Activated naive CD8-positive, alpha-beta T cell treated with anti-CD3 and anti-CD28 coated beads, Interleukin-2, amount 50 U/mL, for 24 hours (primary cell): ENCODE data around the gene DDX47.
"Not testable (repeated sequence)": the region's sequence is repeated elsewhere in the genome, so short reads cannot be mapped to it uniquely, and the experiment has no call there.

Source experiments
- ATAC-seq: fragments of 150-1000 bp; cut with Tn5 transposase; one replicate; pipeline ENCODE4 v1.10.0; 2021
- DNase-seq: peaks from one replicate; pipeline ENCODE4 v3.0.0; 2021
- H3K27ac Mint-ChIP-seq: one replicate; pipeline ENCODE4 v1.8.0; 2021; ENCODE audit warnings: mild to moderate bottlenecking, mixed read lengths
- H3K27me3 Mint-ChIP-seq: one replicate; pipeline ENCODE4 v1.8.0; 2021; ENCODE audit warnings: mixed read lengths
- H3K36me3 Mint-ChIP-seq: one replicate; pipeline ENCODE4 v1.8.0; 2021; ENCODE audit warnings: low read depth, mixed read lengths
- H3K4me1 Mint-ChIP-seq: one replicate; pipeline ENCODE4 v1.8.0; 2021; ENCODE audit warnings: mixed read lengths
- H3K4me3 Mint-ChIP-seq: one replicate; pipeline ENCODE4 v1.8.0; 2021; ENCODE audit warnings: mild to moderate bottlenecking, moderate library complexity, mixed read lengths
- H3K9me3 Mint-ChIP-seq: one replicate; pipeline ENCODE4 v1.8.0; 2021; ENCODE audit warnings: mixed read lengths

Gene DDX47

DNA sequence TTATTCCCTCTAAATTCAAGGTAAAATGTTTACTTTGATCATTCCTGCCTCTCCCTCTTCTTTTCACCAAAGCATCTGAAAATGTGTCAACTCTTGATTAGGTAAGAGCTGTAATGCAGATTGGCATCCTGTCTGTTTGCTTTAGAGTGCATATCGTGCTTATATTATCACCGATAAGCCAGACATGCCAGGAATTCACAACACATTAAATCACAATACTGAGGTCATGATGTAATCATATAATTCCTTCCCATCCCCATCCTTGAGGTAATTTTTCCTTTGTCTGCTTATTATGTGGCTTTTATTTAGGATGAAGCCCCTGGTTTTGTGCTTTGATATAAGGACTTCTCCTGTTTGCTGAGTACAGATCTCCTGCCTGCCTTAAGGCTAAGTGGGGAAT is 10.2 kb downstream of the DDX47 start:
- H3K9me3 Mint-ChIP-seq, result no peaks in the 10 kb centered on the region
- no peak overlapping the region for H3K4me3 Mint-ChIP-seq
- no peaks in the 10 kb centered on the region for H3K27me3 Mint-ChIP-seq
- no peak overlapping the region for H3K27ac Mint-ChIP-seq
- peaks cover 13% of the 10 kb centered on the region for H3K4me1 Mint-ChIP-seq
- ATAC-seq (no peak), DNase-seq (no peak)
- H3K36me3 Mint-ChIP-seq, result peaks cover 63% of the 10 kb centered on the region

DNA sequence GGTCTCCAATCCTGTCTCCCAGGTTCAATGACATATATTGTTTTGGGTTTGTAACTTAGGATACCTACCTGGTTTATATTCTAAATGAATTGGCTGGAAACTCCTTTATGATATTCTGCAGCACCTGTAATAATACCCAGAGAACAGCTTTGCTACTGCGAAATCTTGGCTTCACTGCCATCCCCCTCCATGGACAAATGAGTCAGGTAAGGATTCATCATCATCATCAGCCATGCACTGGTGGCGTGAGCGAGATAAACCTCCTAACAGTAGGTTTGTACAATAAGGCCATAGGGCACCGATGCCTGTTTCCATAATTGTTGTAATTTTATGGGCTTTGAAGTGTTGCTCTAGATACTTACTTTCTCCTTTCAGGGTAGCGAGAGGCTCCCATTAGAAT is 10.7 kb downstream of the DDX47 start:
- H3K4me1 Mint-ChIP-seq, result peaks cover 8% of the 10 kb centered on the region
- ATAC-seq (no peak), DNase-seq (no peak)
- H3K4me3 Mint-ChIP-seq, result no peak overlapping the region
- H3K27ac Mint-ChIP-seq, result no peak overlapping the region
- H3K27me3 Mint-ChIP-seq, result no peaks in the 10 kb centered on the region
- H3K9me3 Mint-ChIP-seq, result no peaks in the 10 kb centered on the region
- H3K36me3 Mint-ChIP-seq, result peaks cover 62% of the 10 kb centered on the region

DNA sequence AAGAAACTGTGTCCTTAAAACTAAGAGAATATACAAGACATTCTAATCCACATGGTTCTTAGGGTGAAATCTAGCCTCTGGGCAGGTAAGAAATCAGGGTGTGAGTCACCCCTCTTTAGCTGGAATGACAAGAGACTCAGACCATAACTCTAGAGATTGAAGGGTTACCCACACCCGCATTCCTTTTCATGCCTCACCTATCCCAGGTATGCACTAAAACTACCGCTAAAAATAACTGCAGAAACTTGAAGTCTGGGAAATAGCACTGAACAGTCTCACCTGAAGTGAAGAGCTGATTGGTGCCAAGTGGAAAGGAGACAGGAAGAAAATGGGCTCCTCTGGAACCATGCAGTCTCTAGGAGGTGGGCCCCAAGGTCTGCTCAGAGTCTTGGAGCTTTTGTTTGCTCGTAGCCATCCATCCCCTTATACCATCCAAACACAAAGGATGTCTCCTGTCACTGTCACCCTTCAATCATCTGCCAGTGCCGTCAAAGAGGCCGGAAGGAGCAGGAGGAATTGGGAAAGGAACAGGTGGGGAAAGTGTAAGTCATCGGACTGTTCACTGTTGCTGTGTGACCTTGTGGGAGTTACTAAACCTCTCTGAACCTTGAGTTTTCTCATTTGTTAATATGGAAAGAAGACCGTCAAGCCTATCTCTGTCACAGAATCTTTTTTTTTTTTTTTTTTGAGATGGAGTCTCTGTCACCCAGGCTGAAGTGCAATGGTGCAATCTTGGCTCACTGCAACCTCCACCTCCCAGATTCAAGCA is 22.4 kb downstream of the DDX47 start:
- DNase-seq (no peak), ATAC-seq (no peak)
- no peaks in the 10 kb centered on the region for H3K27me3 Mint-ChIP-seq
- peaks cover 21% of the 10 kb centered on the region for H3K4me1 Mint-ChIP-seq
- H3K27ac Mint-ChIP-seq, result no peak overlapping the region
- no peak overlapping the region for H3K4me3 Mint-ChIP-seq
- H3K9me3 Mint-ChIP-seq, result no peaks in the 10 kb centered on the region
- peaks cover 35% of the 10 kb centered on the region for H3K36me3 Mint-ChIP-seq

DNA sequence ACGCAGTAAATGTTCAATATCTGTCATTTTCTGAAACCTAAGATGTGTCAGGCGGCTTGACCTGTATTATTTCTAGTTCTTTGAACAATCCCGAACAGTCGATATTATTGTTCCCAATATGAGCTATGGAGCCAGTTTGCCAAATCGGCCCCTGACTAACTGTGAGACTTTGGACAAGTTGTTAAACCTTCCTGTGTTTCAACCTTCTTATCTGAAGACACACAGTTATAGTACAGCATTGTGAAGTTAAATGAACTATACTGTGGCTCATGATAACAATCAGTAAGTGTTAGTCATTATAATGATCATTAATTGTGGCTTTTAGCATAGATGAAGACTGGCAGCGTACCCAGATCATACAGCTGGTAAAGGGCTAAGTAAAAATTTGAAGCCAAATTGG is 23.4 kb downstream of the DDX47 start:
- Mint-ChIP-seq H3K4me3 (no peak overlapping the region), H3K27me3 (no peaks in the 10 kb centered on the region), H3K27ac (no peak overlapping the region), H3K36me3 (peaks cover 33% of the 10 kb centered on the region), H3K4me1 (peaks cover 21% of the 10 kb centered on the region), H3K9me3 (no peaks in the 10 kb centered on the region)
- ATAC-seq, result no peak
- no peak for DNase-seq

- ATAC-seq, result peak; percentile 97
- H3K9me3 Mint-ChIP-seq, result no peaks in the 10 kb centered on the region
- H3K4me3 Mint-ChIP-seq, result no peak overlapping the region
- H3K4me1 Mint-ChIP-seq, result peaks cover 21% of the 10 kb centered on the region
- DNase-seq, result peak; percentile 20
- peaks cover 27% of the 10 kb centered on the region for H3K36me3 Mint-ChIP-seq
- H3K27ac Mint-ChIP-seq, result no peak overlapping the region
- no peaks in the 10 kb centered on the region for H3K27me3 Mint-ChIP-seq
Observed at GRCh38 chr12:12837025-12837812, 24.1 kb downstream of the DDX47 start.

GRCh38 chr12:12837813-12838153 is 24.6 kb downstream of the DDX47 start:
- ATAC-seq, result no peak
- peaks cover 24% of the 10 kb centered on the region for H3K36me3 Mint-ChIP-seq
- H3K27me3 Mint-ChIP-seq, result no peaks in the 10 kb centered on the region
- peaks cover 21% of the 10 kb centered on the region for H3K4me1 Mint-ChIP-seq
- no peak overlapping the region for H3K4me3 Mint-ChIP-seq
- H3K9me3 Mint-ChIP-seq, result no peaks in the 10 kb centered on the region
- no peak overlapping the region for H3K27ac Mint-ChIP-seq
- DNase-seq, result no peak

DNA sequence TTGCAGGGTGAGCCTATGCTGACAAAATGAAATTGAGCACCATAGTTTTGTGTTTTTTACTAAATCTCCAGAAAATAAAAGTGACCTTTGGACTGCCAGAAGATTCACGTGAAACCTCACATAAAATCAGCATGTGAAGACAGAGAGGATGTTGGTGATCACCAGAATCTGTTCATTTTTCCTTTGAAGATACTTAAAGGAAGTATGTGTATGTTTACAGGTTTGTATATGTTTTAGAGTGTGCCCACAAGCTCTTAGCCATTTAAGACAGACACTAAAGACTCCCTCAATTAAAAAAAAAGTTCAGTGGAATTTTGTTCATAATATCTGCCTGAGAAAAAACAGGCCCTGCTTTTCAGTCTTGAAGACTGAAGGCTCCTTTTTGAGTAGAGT is 25.9 kb downstream of the DDX47 start:
- Mint-ChIP-seq H3K27me3 (no peaks in the 10 kb centered on the region), H3K36me3 (peaks cover 14% of the 10 kb centered on the region), H3K4me3 (no peak overlapping the region), H3K27ac (no peak overlapping the region), H3K9me3 (no peaks in the 10 kb centered on the region), H3K4me1 (peaks cover 19% of the 10 kb centered on the region)
- no peak for ATAC-seq
- DNase-seq, result no peak

DNA sequence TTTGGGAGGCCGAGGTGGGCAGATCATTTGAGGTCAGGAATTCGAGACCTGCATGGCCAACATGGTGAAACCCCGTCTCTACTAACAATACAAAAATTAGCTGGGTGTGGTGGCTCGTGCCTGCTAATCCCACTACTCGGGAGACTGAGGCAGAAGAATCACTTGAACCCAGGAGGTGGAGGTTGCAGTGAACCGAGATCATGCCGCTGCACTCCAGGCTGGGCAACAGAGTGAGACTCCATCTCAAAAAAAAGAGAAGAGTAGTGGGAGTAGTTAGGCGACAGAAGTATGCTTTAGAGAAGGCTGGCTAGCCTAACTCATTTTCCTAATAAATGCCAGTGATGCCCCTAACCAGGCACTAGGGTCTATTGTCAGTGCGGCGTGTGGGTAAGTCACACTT is 26.3 kb downstream of the DDX47 start:
- H3K4me3 Mint-ChIP-seq, DNase-seq, ATAC-seq, H3K9me3 Mint-ChIP-seq, H3K27me3 Mint-ChIP-seq, H3K27ac Mint-ChIP-seq: not testable (repeated sequence)
- Mint-ChIP-seq H3K4me1 (peaks cover 19% of the 10 kb centered on the region), H3K36me3 (peaks cover 13% of the 10 kb centered on the region)

DNA sequence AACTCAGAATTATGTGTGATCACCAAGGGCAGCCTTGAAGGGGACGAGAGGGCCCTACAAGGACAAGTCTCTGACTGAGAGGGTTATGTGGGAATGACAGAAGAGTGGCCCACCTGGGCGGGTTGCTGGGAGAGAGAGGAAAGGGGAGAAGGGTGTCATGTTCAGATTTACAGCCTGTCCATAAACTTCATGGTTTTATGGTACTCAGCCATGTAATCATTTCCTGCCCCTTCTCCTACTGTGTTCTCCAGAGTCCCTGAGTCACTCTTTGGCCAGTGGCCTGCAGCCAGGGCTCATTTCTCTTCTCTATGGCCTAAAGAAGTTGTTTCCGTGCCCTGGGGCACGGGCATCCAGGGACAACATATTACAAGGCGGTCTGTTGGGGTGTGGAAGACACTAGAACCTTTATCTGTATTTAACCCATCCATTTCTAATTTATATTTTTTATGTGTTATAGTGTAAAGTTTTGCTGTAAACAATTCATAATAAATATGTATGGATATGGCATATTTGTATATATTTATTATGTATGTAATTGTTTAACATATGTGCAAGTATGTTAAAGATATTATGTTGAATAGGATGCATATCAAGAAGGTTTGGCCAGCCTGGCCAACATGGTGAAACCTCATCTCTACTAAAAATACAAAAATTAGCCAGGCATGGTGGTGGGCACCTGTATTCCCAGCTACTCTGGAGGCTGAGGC is 26.9 kb downstream of the DDX47 start:
- Mint-ChIP-seq H3K9me3 (no peaks in the 10 kb centered on the region), H3K27me3 (no peaks in the 10 kb centered on the region), H3K27ac (peak overlapping the region; percentile 1), H3K4me1 (peaks cover 19% of the 10 kb centered on the region), H3K4me3 (no peak overlapping the region), H3K36me3 (peaks cover 13% of the 10 kb centered on the region)
- no peak for DNase-seq
- no peak for ATAC-seq

- no peak overlapping the region for H3K27ac Mint-ChIP-seq
Observed at GRCh38 chr12:12840580-12840899, 27.4 kb downstream of the DDX47 start.

GRCh38 chr12:12841428-12841827 is 28.3 kb downstream of the DDX47 start:
- H3K4me3 Mint-ChIP-seq, ATAC-seq: not testable (repeated sequence)

More at GRCh38 chr12:12840580-12840899, 27.4 kb downstream of the DDX47 start:
- H3K9me3 Mint-ChIP-seq, result no peaks in the 10 kb centered on the region
- ATAC-seq, result no peak
- no peak for DNase-seq
- H3K36me3 Mint-ChIP-seq, result peaks cover 13% of the 10 kb centered on the region
- H3K4me1 Mint-ChIP-seq, result peaks cover 19% of the 10 kb centered on the region
- no peak overlapping the region for H3K4me3 Mint-ChIP-seq
- no peaks in the 10 kb centered on the region for H3K27me3 Mint-ChIP-seq

DNA sequence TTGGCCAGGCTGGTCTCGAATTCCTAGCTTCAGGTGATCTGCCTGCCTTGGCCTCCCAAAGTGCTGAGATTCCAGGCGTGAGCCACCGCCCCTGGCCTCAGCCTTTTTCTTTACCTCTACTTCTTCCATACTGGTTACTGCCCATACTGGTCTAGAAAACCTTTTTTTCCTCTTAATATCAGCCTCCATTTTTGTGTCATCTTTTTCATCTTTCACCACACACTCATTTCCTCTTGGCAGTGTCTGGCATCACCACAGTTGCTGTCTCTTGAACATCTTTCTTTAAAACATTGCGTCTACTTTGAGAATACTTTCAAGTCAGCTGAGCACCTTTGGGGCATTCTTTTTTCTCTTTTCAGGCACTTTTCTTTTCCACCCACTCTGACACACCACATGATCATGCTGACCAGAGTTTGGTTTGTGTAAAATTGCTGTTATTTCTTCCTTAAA is 32.7 kb downstream of the DDX47 start:
- peak overlapping the region; percentile 14 for H3K27ac Mint-ChIP-seq
- H3K36me3 Mint-ChIP-seq, result peaks cover 15% of the 10 kb centered on the region
- no peak overlapping the region for H3K4me3 Mint-ChIP-seq
- DNase-seq, result no peak
- H3K9me3 Mint-ChIP-seq, result peaks cover 4% of the 10 kb centered on the region
- no peak for ATAC-seq
- H3K4me1 Mint-ChIP-seq, result peaks cover 16% of the 10 kb centered on the region
- no peaks in the 10 kb centered on the region for H3K27me3 Mint-ChIP-seq

More at GRCh38 chr12:12841428-12841827, 28.3 kb downstream of the DDX47 start:
- DNase-seq, H3K27ac Mint-ChIP-seq, H3K9me3 Mint-ChIP-seq, H3K27me3 Mint-ChIP-seq: not testable (repeated sequence)
- Mint-ChIP-seq H3K4me1 (peaks cover 26% of the 10 kb centered on the region), H3K36me3 (peaks cover 11% of the 10 kb centered on the region)

GRCh38 chr12:12846780-12847179 is 33.6 kb downstream of the DDX47 start:
- H3K9me3 Mint-ChIP-seq, H3K27me3 Mint-ChIP-seq, DNase-seq, H3K27ac Mint-ChIP-seq, ATAC-seq, H3K4me3 Mint-ChIP-seq: not testable (repeated sequence)
- H3K36me3 Mint-ChIP-seq, result peaks cover 20% of the 10 kb centered on the region
- peaks cover 16% of the 10 kb centered on the region for H3K4me1 Mint-ChIP-seq

DNA sequence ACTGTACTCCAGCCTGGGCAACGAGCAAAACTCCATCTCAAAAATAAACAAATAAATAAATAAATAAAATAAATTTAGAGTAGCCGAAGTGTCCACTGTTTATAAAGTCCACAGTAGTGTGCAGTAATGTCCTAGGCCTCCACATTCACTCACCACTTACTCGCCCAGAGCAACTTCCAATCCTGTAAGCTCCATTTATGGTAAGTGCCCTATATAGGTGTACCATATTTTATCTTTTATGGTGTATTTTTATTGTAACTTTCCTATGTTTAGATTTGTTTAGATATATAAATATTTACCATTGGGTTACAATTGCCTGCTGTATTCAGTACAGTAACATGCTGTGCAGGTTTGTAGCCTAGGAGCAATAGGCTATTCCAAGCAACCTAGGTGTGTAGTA is 40.3 kb downstream of the DDX47 start:
- DNase-seq (no peak), ATAC-seq (no peak)
- Mint-ChIP-seq H3K4me3 (no peak overlapping the region), H3K27ac (no peak overlapping the region), H3K9me3 (peaks cover 6% of the 10 kb centered on the region), H3K36me3 (peaks cover 13% of the 10 kb centered on the region), H3K27me3 (no peaks in the 10 kb centered on the region), H3K4me1 (no peaks in the 10 kb centered on the region)

GRCh38 chr12:12859690-12860089 is 46.5 kb downstream of the DDX47 start:
- DNase-seq, result no peak
- no peak overlapping the region for H3K4me3 Mint-ChIP-seq
- H3K36me3 Mint-ChIP-seq, result peaks cover 26% of the 10 kb centered on the region
- no peaks in the 10 kb centered on the region for H3K9me3 Mint-ChIP-seq
- no peaks in the 10 kb centered on the region for H3K27me3 Mint-ChIP-seq
- ATAC-seq, result no peak
- no peak overlapping the region for H3K27ac Mint-ChIP-seq
- no peaks in the 10 kb centered on the region for H3K4me1 Mint-ChIP-seq
